ENCODE measurements around the gene MIOX. TPM values are rescaled to one million over a fixed set of nuclear protein-coding genes. Genes with fewer than 3 reads are reported as not detected.

Gene MIOX
- total RNA-seq, 1 donor from 2014 or later: 0.99 TPM

- H3K9me3 Mint-ChIP-seq (ENCODE audit: low read depth): no peaks in the 10 kb centered on the region
- peak overlapping the region; percentile 49 for H3K27ac Mint-ChIP-seq (ENCODE audit: unreplicated experiment)
- no peak for TF ChIP-seq CTCF (IDR thresholded peaks at IDR 0.05)
- DNase-seq (ENCODE audit: low spot score): no peak
- peaks cover 2% of the 10 kb centered on the region for H3K36me3 Mint-ChIP-seq (ENCODE audit: low read depth)
- peak overlapping the region; percentile 77 for H3K4me3 Mint-ChIP-seq (ENCODE audit: unreplicated experiment)
- no peaks in the 10 kb centered on the region for H3K27me3 Mint-ChIP-seq (ENCODE audit: low read depth)
- H3K4me1 Mint-ChIP-seq (ENCODE audit: low read depth): peaks cover 27% of the 10 kb centered on the region
Measured at GRCh38 chr22:50482107-50483074, 4.3 kb upstream of the MIOX start.

- Mint-ChIP-seq H3K9me3 (ENCODE audit: low read depth) (no peaks in the 10 kb centered on the region), H3K27me3 (ENCODE audit: low read depth) (no peaks in the 10 kb centered on the region), H3K4me1 (ENCODE audit: low read depth) (peaks cover 27% of the 10 kb centered on the region), H3K36me3 (ENCODE audit: low read depth) (peaks cover 2% of the 10 kb centered on the region), H3K4me3 (ENCODE audit: unreplicated experiment) (peak overlapping the region; percentile 47), H3K27ac (ENCODE audit: unreplicated experiment) (no peak overlapping the region)
- DNase-seq (ENCODE audit: low spot score): no peak
- TF ChIP-seq CTCF (IDR thresholded peaks at IDR 0.05): no peak
Measured at GRCh38 chr22:50483106-50483505, 3.6 kb upstream of the MIOX start.

GRCh38 chr22:50483556-50483955 lies 3.1 kb upstream of the MIOX start:
- no peak for TF ChIP-seq CTCF (IDR thresholded peaks at IDR 0.05)
- Mint-ChIP-seq H3K9me3 (ENCODE audit: low read depth) (no peaks in the 10 kb centered on the region), H3K36me3 (ENCODE audit: low read depth) (peaks cover 2% of the 10 kb centered on the region), H3K4me3 (ENCODE audit: unreplicated experiment) (no peak overlapping the region), H3K27ac (ENCODE audit: unreplicated experiment) (no peak overlapping the region), H3K27me3 (ENCODE audit: low read depth) (no peaks in the 10 kb centered on the region), H3K4me1 (ENCODE audit: low read depth) (peaks cover 27% of the 10 kb centered on the region)
- DNase-seq (ENCODE audit: low spot score): no peak

- Mint-ChIP-seq H3K36me3 (ENCODE audit: low read depth) (peaks cover 2% of the 10 kb centered on the region), H3K4me1 (ENCODE audit: low read depth) (peaks cover 27% of the 10 kb centered on the region), H3K27me3 (ENCODE audit: low read depth) (no peaks in the 10 kb centered on the region), H3K4me3 (ENCODE audit: unreplicated experiment) (peak overlapping the region; percentile 44), H3K27ac (ENCODE audit: unreplicated experiment) (peak overlapping the region; percentile 27), H3K9me3 (ENCODE audit: low read depth) (no peaks in the 10 kb centered on the region)
- no peak for DNase-seq (ENCODE audit: low spot score)
- no peak for TF ChIP-seq CTCF (IDR thresholded peaks at IDR 0.05)
Measured at GRCh38 chr22:50483977-50484853, 2.4 kb upstream of the MIOX start.
